Kidney epithelial cell (primary cell): Measurements from ENCODE around the gene KIAA1755. TPM values are rescaled to one million over a fixed set of nuclear protein-coding genes. Genes with fewer than 3 reads are reported as not detected.

Source experiments
- DNase-seq: peaks from one replicate; pipeline ENCODE4 v3.0.0-alpha.2; 2010; ENCODE audit warnings: low read depth
- H3K27me3 ChIP-seq: 2 replicates; pipeline ENCODE4 v1.6.0; 2011; ENCODE audit warnings: low read length; ENCODE audit not compliant: control insufficient read depth, insufficient read depth
- H3K36me3 ChIP-seq: 2 replicates; pipeline ENCODE4 v1.5.1; 2011; ENCODE audit warnings: low read length; ENCODE audit not compliant: control insufficient read depth, insufficient read depth
- H3K4me3 ChIP-seq: 2 replicates; pipeline ENCODE4 v1.5.1; 2011; ENCODE audit warnings: low read depth, mild to moderate bottlenecking, control low read depth, low read length
- CTCF ChIP-seq: IDR thresholded peaks from 2 replicates; pipeline ENCODE4 v1.5.1; 2011; ENCODE audit warnings: mild to moderate bottlenecking, moderate library complexity, low read length, control low read depth, inconsistent platforms; ENCODE audit not compliant: insufficient read depth, poor library complexity, severe bottlenecking
- total RNA-seq: library from RNA; depleted of rRNA; stranded (reverse); fragments of >200 nt; gene quantifications from 2 replicates; pipeline ENCODE4 v1.2.3, GENCODE V29; 2015

KIAA1755 gene
- total RNA-seq, 1 donor from 2014 or later, result 1.4 TPM

GRCh38 chr20:38230253-38230551 is 30.3 kb downstream of the KIAA1755 start:
- no peaks in the 10 kb centered on the region for H3K27me3 ChIP-seq
- no peaks in the 10 kb centered on the region for H3K36me3 ChIP-seq
- no peak for DNase-seq
- H3K4me3 ChIP-seq, result no peak overlapping the region
- TF ChIP-seq CTCF, result no peak

- H3K27me3 ChIP-seq, result no peaks in the 10 kb centered on the region
- TF ChIP-seq CTCF, result peak; percentile 48
Observed at GRCh38 chr20:38229376-38230252, 30.9 kb downstream of the KIAA1755 start.

GRCh38 chr20:38228436-38228835 is 32.1 kb downstream of the KIAA1755 start:
- TF ChIP-seq CTCF, result no peak

More at GRCh38 chr20:38229376-38230252, 30.9 kb downstream of the KIAA1755 start:
- no peak for DNase-seq
- H3K4me3 ChIP-seq, result no peak overlapping the region
- no peaks in the 10 kb centered on the region for H3K36me3 ChIP-seq

GRCh38 chr20:38227420-38228360 is 32.8 kb downstream of the KIAA1755 start:
- no peak for TF ChIP-seq CTCF
- Histone ChIP-seq H3K36me3 (no peaks in the 10 kb centered on the region), H3K4me3 (no peak overlapping the region), H3K27me3 (no peaks in the 10 kb centered on the region)
- no peak for DNase-seq

More at GRCh38 chr20:38228436-38228835, 32.1 kb downstream of the KIAA1755 start:
- Histone ChIP-seq H3K27me3 (no peaks in the 10 kb centered on the region), H3K4me3 (no peak overlapping the region), H3K36me3 (no peaks in the 10 kb centered on the region)
- DNase-seq, result no peak

- no peaks in the 10 kb centered on the region for H3K36me3 ChIP-seq
- no peaks in the 10 kb centered on the region for H3K27me3 ChIP-seq
- DNase-seq, result no peak
- no peak overlapping the region for H3K4me3 ChIP-seq
- TF ChIP-seq CTCF, result no peak
Observed at GRCh38 chr20:38226553-38226952, 34.0 kb downstream of the KIAA1755 start.
